H1 (cell line): Measurements from ENCODE around the gene CEACAM7. TPM values are rescaled to one million over a fixed set of nuclear protein-coding genes. Genes with fewer than 3 reads are reported as not detected.

ENCODE experiments used
- CTCF ChIA-PET: fragments of 300-600 bp; sonication (Branson Sonifier 250); formaldehyde crosslinking; loops from one replicate; lab custom pipeline; 2021; ENCODE audit not compliant: partially characterized antibody; lab: Charles Lee
- POLR2A ChIA-PET: fragments of 300-600 bp; sonication (Branson Sonifier 250); formaldehyde crosslinking; loops from one replicate; lab custom pipeline; 2021; ENCODE audit warnings: inconsistent platforms; ENCODE audit not compliant: partially characterized antibody; lab: Charles Lee
- DNase-seq, 2 experiments: peaks; one replicate each; pipeline versions ENCODE4 v3.0.0 to v3.0.0-alpha.2; 2010 to 2022; ENCODE audit warnings: low spot score in 2 of 2, low read depth in 1 of 2, mixed read lengths in 1 of 2
- FAIRE-seq: peaks from 2 replicates; lab custom pipeline; 2011; peaks lifted over from hg19 to GRCh38; lab: Jason Lieb, UNC
- H2AFZ ChIP-seq: 2 replicates; pipeline ENCODE4 v1.8.1; 2012; ENCODE audit warnings: low read length, inconsistent platforms
- H2AK5ac ChIP-seq: 2 replicates; pipeline ENCODE4 v1.6.1; 2013; ENCODE audit warnings: low read depth, low read length
- H2BK120ac ChIP-seq: replicated peaks from 2 replicates; pipeline ENCODE3; 2013; ENCODE audit warnings: low read depth, low read length, inconsistent platforms
- H2BK12ac ChIP-seq: 2 replicates; pipeline ENCODE4 v1.6.1; 2013; ENCODE audit warnings: low read depth, low read length
- H2BK15ac ChIP-seq: 2 replicates; pipeline ENCODE4 v1.6.1; 2013; ENCODE audit warnings: low read length
- H2BK20ac ChIP-seq: 2 replicates; pipeline ENCODE4 v1.6.1; 2013; ENCODE audit warnings: low read length
- H2BK5ac ChIP-seq: 2 replicates; pipeline ENCODE4 v1.6.1; 2013; ENCODE audit warnings: low read depth, low read length
- H3K14ac ChIP-seq: 2 replicates; pipeline ENCODE4 v1.6.1; 2013; ENCODE audit warnings: inconsistent platforms; ENCODE audit not compliant: insufficient read length
- H3K18ac ChIP-seq: 2 replicates; pipeline ENCODE4 v1.6.1; 2013; ENCODE audit warnings: low read length; ENCODE audit errors: extremely low read depth
- H3K23ac ChIP-seq: 2 replicates; pipeline ENCODE4 v1.6.1; 2013; ENCODE audit warnings: inconsistent platforms; ENCODE audit not compliant: insufficient read length
- H3K23me2 ChIP-seq: 2 replicates; pipeline ENCODE4 v1.6.1; 2013; ENCODE audit warnings: low read depth, low read length
- H3K27ac ChIP-seq: 2 replicates; pipeline ENCODE4 v1.6.1; 2011; ENCODE audit warnings: low read depth, low read length, inconsistent platforms
- H3K27me3 ChIP-seq, 4 experiments: replicated peaks in 1 of 4; 1 replicate in 1 of 4; 2 replicates in 3 of 4; pipeline versions ENCODE4 v1.6.1 to v1.8.1; 2011 to 2013; ENCODE audit warnings: low read length in 3 of 4, mild to moderate bottlenecking in 3 of 4, inconsistent platforms in 2 of 4, mixed read lengths in 2 of 4, moderate library complexity in 1 of 4; ENCODE audit not compliant: control insufficient read depth in 3 of 4, insufficient read depth in 3 of 4; ENCODE audit errors: extremely low read depth in 1 of 4
- H3K36me3 ChIP-seq, 4 experiments: 2 replicates each; pipeline versions ENCODE4 v1.6.1 to v1.8.1; 2011 to 2013; ENCODE audit warnings: mild to moderate bottlenecking in 4 of 4, low read length in 3 of 4, moderate library complexity in 2 of 4, control low read depth in 1 of 4, inconsistent platforms in 1 of 4; ENCODE audit not compliant: insufficient read depth in 4 of 4, control insufficient read depth in 2 of 4
- H3K4ac ChIP-seq: replicated peaks from 2 replicates; pipeline ENCODE3; 2013; ENCODE audit warnings: low read length, low read depth, mixed read lengths, inconsistent platforms; ENCODE audit not compliant: insufficient read length
- H3K4me1 ChIP-seq, 4 experiments: replicated peaks in 1 of 4; 1 replicate in 1 of 4; 2 replicates in 3 of 4; pipeline versions ENCODE4 v1.6.1 to v1.8.1; 2011 to 2013; ENCODE audit warnings: low read length in 3 of 4, inconsistent platforms in 2 of 4, mixed read lengths in 1 of 4; ENCODE audit not compliant: insufficient read depth in 4 of 4, control insufficient read depth in 3 of 4
- H3K4me2 ChIP-seq, 2 experiments: 2 replicates each; pipeline versions ENCODE4 v1.6.1 to v1.8.1; 2011 to 2013; ENCODE audit warnings: low read depth in 2 of 2, low read length in 2 of 2, control low read depth in 1 of 2, inconsistent platforms in 1 of 2, mild to moderate bottlenecking in 1 of 2; ENCODE audit not compliant: insufficient read depth in 1 of 2
- H3K4me3 ChIP-seq, 4 experiments: fragments of 200-600, 300-600 bp in 1 of 4; sonication (generic), shearing (Covaris generic), sonication (Bioruptor Twin) in 1 of 4; 2 replicates each; pipeline versions ENCODE4 v1.5.1 to v1.8.1; 2011 to 2016; ENCODE audit warnings: low read length in 4 of 4, low read depth in 3 of 4, control low read depth in 2 of 4, inconsistent platforms in 2 of 4, mild to moderate bottlenecking in 2 of 4, mixed read lengths in 1 of 4, moderate library complexity in 1 of 4; ENCODE audit not compliant: insufficient read depth in 2 of 4; ENCODE audit errors: extremely low read depth in 1 of 4
- H3K56ac ChIP-seq: replicated peaks from 2 replicates; pipeline ENCODE3; 2013; ENCODE audit warnings: low read depth, mild to moderate bottlenecking, mixed read lengths, low read length, inconsistent platforms; ENCODE audit not compliant: insufficient read length
- H3K79me1 ChIP-seq: 2 replicates; pipeline ENCODE4 v1.6.1; 2013; ENCODE audit warnings: low read depth, low read length, control low read depth
- H3K79me2 ChIP-seq, 2 experiments: 2 replicates each; pipeline versions ENCODE4 v1.6.1 to v1.8.1; 2012 to 2013; ENCODE audit warnings: low read length in 2 of 2, mild to moderate bottlenecking in 2 of 2, inconsistent platforms in 1 of 2; ENCODE audit not compliant: insufficient read depth in 2 of 2, control insufficient read depth in 1 of 2
- H3K9ac ChIP-seq, 4 experiments: replicated peaks in 1 of 4; 1 replicate in 1 of 4; 2 replicates in 3 of 4; pipeline versions ENCODE4 v1.6.1 to v1.8.1; 2011 to 2013; ENCODE audit warnings: low read depth in 3 of 4, low read length in 3 of 4, control low read depth in 2 of 4, mild to moderate bottlenecking in 2 of 4, moderate library complexity in 2 of 4, inconsistent platforms in 1 of 4; ENCODE audit errors: extremely low read depth in 1 of 4
- H3K9me3 ChIP-seq, 2 experiments: 2 replicates each; pipeline versions ENCODE4 v1.6.1 to v1.8.1; 2012 to 2013; ENCODE audit warnings: mild to moderate bottlenecking in 2 of 2, moderate library complexity in 2 of 2, control low read depth in 1 of 2, inconsistent platforms in 1 of 2, low read depth in 1 of 2, low read length in 1 of 2, mixed read lengths in 1 of 2; ENCODE audit not compliant: insufficient read depth in 2 of 2
- H4K20me1 ChIP-seq, 2 experiments: replicated peaks in 1 of 2; 2 replicates each; pipeline versions ENCODE3 to v1.8.1; 2011 to 2013; ENCODE audit warnings: inconsistent platforms in 2 of 2, low read length in 2 of 2, mild to moderate bottlenecking in 1 of 2; ENCODE audit not compliant: insufficient read depth in 2 of 2, control insufficient read depth in 1 of 2
- H4K5ac ChIP-seq: 2 replicates; pipeline ENCODE4 v1.6.1; 2013; ENCODE audit warnings: low read length, low read depth, mixed read lengths, inconsistent platforms; ENCODE audit not compliant: insufficient read length
- H4K8ac ChIP-seq: 2 replicates; pipeline ENCODE4 v1.8.0; 2013; ENCODE audit warnings: mild to moderate bottlenecking, moderate library complexity, low read length, inconsistent platforms; ENCODE audit not compliant: insufficient read depth; ENCODE audit errors: extremely low read depth
- H4K91ac ChIP-seq: replicated peaks from 2 replicates; pipeline ENCODE3; 2013; ENCODE audit warnings: low read length, mixed read lengths, inconsistent platforms; ENCODE audit not compliant: insufficient read length
- CBX8 ChIP-seq: fragments of 300-800, 300-1000 bp; sonication (generic); IDR thresholded peaks from 2 replicates; pipeline ENCODE4 v1.7.1; 2016; ENCODE audit warnings: low read depth, low read length, borderline replicate concordance
- CHD2 ChIP-seq: IDR thresholded peaks from 2 replicates; pipeline ENCODE4 v1.6.1; 2012; ENCODE audit warnings: low read length, improper control_type of control experiment
- CREB1 ChIP-seq: IDR thresholded peaks from 2 replicates; pipeline ENCODE4 v1.6.1; 2012; ENCODE audit warnings: inconsistent platforms
- FOSL1 ChIP-seq: IDR thresholded peaks from 2 replicates; pipeline ENCODE4 v1.6.1; 2011; ENCODE audit warnings: mild to moderate bottlenecking, low read depth, low read length, moderate library complexity; ENCODE audit not compliant: insufficient read depth
- HDAC2 ChIP-seq, 2 experiments: fragments of 300-600 bp in 1 of 2; sonication (generic) in 1 of 2; IDR thresholded peaks; 2 replicates each; pipeline ENCODE4 v1.6.1; 2011 to 2012; ENCODE audit warnings: low read depth in 2 of 2, low read length in 2 of 2, mild to moderate bottlenecking in 2 of 2, moderate library complexity in 2 of 2, borderline replicate concordance in 1 of 2, inconsistent platforms in 1 of 2
- JUND ChIP-seq: IDR thresholded peaks from 2 replicates; pipeline ENCODE4 v1.6.1; 2011; ENCODE audit warnings: mild to moderate bottlenecking, improper control_type of control experiment, low read length
- RBBP5 ChIP-seq: IDR thresholded peaks from 2 replicates; pipeline ENCODE4 v1.7.1; 2012; ENCODE audit warnings: low read depth, mild to moderate bottlenecking, inconsistent platforms, low read length, moderate library complexity, borderline replicate concordance
- YY1 ChIP-seq: IDR thresholded peaks from 2 replicates; pipeline ENCODE4 v1.6.1; 2011; ENCODE audit warnings: low read depth, mild to moderate bottlenecking, low read length
- WGBS, 2 experiments: shearing (Covaris generic) in 1 of 2; methylation state at CpG; one replicate each; pipeline versions ENCODE4 v1.1.6 to v1.1.7; 2013 to 2015; ENCODE audit warnings: low lambda C conversion rate in 2 of 2, mixed read lengths in 2 of 2, inconsistent platforms in 1 of 2, low coverage in 1 of 2, missing lambda C conversion rate in 1 of 2; ENCODE audit not compliant: insufficient replicate concordance in 2 of 2, insufficient coverage in 1 of 2, insufficient read length in 1 of 2; ENCODE audit errors: extremely low coverage in 1 of 2, missing lambda C conversion rate in 1 of 2; 5-methylcytosine and 5-hydroxymethylcytosine counted together
- polyA plus RNA-seq, 7 experiments: library from polyadenylated mRNA; depleted of rRNA in 3 of 7; stranded (reverse) in 5 of 7; unstranded in 2 of 7; fragments of >200 nt in 5 of 7; fragments of 200-250 nt in 2 of 7; gene quantifications; 1 replicate in 5 of 7; 2 replicates in 1 of 7; 4 replicates in 1 of 7; pipeline versions ENCODE4 v1.2.1 to v1.2.3, GENCODE V29; 2011 to 2013; ENCODE audit warnings: missing spikeins in 2 of 7, mixed read lengths in 2 of 7
- total RNA-seq: library from RNA; stranded (reverse); fragmentation: NEBNext Ultra II Directional; extraction: Animal tissue kit (Norgen Biotek cat#: 25700); gene quantifications from 2 replicates; pipeline ENCODE4 v1.2.1, GENCODE V29; 2021

The CEACAM7 gene
- total and polyA plus RNA-seq, 2 of the 8 experiments (the other 6 are each of a cell fraction or from before 2014, with no cell fraction given): not detected

DNA sequence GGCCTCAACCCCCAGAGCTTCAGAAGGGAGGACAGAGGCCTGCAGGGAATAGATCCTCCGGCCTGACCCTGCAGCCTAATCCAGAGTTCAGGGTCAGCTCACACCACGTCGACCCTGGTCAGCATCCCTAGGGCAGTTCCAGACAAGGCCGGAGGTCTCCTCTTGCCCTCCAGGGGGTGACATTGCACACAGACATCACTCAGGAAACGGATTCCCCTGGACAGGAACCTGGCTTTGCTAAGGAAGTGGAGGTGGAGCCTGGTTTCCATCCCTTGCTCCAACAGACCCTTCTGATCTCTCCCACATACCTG is 19.4 kb upstream of the CEACAM7 start:
- Histone ChIP-seq H4K5ac (no peak overlapping the region), H2AK5ac (no peak overlapping the region), H3K23ac (no peak overlapping the region), H2AFZ (no peak overlapping the region), H3K27ac (no peak overlapping the region), H3K9ac (no peak overlapping the region), H3K18ac (no peak overlapping the region), H3K4ac (no peak overlapping the region), H3K9me3 (peaks cover 69 to 93% of the 10 kb centered on the region in 2 experiments), H3K4me1 (no peaks in the 10 kb centered on the region), H3K79me2 (no peaks in the 10 kb centered on the region), H3K27me3 (no peaks in the 10 kb centered on the region), H3K23me2 (no peaks in the 10 kb centered on the region), H4K20me1 (peaks cover 0 to 1% of the 10 kb centered on the region in 2 experiments), H4K91ac (no peak overlapping the region), H2BK5ac (no peak overlapping the region), H3K36me3 (no peaks in the 10 kb centered on the region), H3K79me1 (no peaks in the 10 kb centered on the region), H3K4me2 (no peak overlapping the region), H4K8ac (no peak overlapping the region), H3K14ac (no peak overlapping the region), H2BK15ac (no peak overlapping the region), H2BK20ac (no peak overlapping the region), H3K56ac (no peak overlapping the region), H2BK120ac (no peak overlapping the region), H3K4me3 (no peak overlapping the region), H2BK12ac (no peak overlapping the region)
- DNase-seq (no peak), FAIRE-seq (no peak)
- ChIA-PET CTCF (interaction anchor here (0.9 to 1.4 kb wide), 5 partner anchors 9 to 51 kb away, joined by 3 to 11 read pairs (median 3); no protein-coding TSS in a partner anchor), POLR2A (no interaction called here)
- 74% methylated on average over 5 of the region's 5 CpGs; no CpG with 5 or more reads in 1 of the 2 experiments for WGBS, 2 experiments
- TF ChIP-seq CREB1 (no peak), CBX8 (no peak), YY1 (no peak), RBBP5 (no peak), HDAC2 (IDR thresholded peaks at IDR 0.05; ENCODE audit: borderline replicate concordance in 1 of 2, low read depth in 2 of 2, low read length in 2 of 2) (no peak), CHD2 (no peak), JUND (no peak), FOSL1 (no peak)
